DMS 273 treated with DMSO at 0.1 percent for 48 hours (cell line): ENCODE results near the gene PEX7.
"Not testable (repeated sequence)": the region's sequence is repeated elsewhere in the genome, so short reads cannot be mapped to it uniquely, and the experiment has no call there.

Experiments
- DNase-seq: peaks from one replicate; lab custom pipeline; 2025; lab: John Stamatoyannopoulos, UW

PEX7 gene

DNA sequence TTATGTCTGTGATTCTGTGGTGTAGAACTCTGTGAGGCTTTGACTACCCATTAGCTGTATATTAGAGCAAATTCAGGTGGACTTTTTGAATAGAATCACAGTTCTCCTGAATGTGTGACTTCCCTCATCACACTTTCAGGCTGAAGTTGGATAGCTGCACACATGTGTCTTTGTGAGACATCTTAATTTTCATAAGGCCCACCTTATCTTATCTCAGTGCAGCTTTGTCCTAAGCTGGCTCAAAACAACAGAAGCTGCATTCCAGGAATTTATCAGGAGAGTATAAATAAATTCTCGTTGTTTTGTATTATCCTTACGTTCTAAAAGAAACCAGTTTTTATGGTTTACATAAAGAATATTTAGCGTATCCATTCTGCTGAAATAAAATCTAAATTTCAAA, 73.5 kb downstream of the PEX7 start:
- DNase-seq = no peak

DNA sequence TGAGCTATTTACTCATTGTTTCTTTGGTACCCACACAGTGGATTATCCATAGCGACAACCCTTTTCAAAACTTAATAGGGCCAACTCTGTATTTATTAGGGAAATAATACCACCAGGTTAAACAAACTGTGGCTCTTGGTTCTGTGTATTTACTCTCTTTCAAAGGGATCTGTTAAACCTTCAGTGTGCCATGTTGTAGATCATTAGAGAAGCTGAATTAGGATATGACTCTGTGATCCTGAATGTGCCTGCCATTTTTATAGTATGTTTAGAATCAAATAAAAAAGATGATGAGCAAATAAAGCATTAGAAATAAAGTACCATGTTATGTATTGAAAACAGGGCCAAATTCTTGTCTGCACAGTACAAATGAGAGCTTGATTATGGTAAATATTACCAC, 74.7 kb downstream of the PEX7 start:
- DNase-seq = no peak

DNA sequence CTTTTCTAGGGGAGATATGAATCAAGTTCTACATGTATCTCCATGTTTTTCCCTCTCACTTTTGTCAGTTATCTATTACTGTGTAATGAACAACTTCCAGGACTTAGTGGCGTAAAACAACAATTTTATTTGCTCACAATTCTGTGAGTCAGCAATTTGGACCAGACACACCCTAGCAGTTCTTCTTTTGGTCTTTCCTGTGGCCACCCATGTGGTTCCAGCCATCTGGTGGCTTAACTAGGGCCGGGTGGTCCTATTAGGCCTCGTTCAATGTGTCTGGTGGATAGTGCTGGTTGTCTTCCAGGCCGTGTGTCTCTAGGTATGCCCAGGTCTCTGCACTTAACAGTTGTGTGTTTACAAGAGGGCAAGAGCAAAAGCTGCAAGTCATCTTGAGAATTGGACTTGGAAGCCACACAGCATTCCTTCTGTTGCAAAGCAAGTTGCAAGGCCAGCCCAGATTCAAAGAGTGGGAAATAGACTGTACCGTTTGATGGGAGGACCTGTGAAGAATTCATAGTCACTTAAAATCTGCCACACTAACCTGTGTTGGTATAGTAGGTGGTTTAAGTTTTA, 78.9 kb downstream of the PEX7 start:
- no peak for DNase-seq

DNA sequence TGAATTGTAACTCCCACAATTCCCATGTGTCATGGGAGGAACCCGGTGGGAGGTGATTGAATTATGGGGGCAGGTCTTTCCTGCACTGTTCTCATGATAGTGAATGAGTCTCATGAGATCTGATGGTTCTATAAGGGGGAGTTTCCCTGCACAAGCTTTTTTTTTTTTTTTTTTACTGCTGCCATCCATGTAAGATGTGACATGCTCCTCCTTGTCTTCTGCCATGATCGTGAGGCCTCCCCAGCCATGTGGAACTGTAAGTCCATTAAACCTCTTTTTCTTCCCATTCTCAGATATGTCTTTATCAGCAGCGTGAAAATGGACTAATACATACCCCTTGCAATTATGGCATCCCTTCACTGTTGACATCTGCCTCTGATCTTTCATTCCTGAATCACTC, 82.1 kb downstream of the PEX7 start:
- DNase-seq = not testable (repeated sequence)

DNA sequence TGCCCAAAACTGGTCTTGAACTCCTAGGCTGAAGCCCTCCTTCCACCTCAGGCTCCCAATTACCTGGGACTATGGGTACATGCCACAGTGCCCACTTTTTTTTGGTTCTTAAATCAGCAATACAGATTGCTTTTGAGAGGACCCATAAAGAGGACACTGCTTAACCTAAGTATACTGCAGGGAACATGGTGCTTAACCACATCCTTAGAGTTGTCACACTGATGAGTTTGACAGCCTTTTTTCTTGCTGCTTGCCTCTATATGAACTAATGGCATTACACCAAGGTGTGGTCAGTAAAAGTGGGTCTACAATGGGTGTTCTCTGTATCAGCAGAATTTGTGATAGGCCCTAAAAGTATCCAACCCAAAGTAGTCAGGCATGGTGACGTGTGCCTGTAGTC, 92.6 kb downstream of the PEX7 start:
- DNase-seq = no peak

DNA sequence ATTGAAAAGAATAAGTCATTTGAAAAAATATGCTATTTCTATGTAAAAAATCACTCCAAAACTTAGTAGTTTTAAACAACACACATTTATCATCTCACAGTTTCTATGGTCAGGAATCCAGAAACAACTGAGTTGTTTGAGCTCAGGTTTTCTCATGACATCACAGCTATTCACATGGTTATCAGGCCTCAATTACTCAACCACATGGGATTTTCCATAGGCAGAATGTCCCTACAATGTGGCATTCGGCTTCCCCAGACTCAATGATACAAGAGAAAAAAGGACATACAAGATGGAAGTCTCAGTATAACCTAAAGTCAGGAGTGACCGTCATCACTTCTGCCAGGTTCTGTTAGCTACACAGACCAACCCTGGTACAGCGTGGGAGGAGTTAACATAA, 96.3 kb downstream of the PEX7 start:
- DNase-seq = no peak

DNA sequence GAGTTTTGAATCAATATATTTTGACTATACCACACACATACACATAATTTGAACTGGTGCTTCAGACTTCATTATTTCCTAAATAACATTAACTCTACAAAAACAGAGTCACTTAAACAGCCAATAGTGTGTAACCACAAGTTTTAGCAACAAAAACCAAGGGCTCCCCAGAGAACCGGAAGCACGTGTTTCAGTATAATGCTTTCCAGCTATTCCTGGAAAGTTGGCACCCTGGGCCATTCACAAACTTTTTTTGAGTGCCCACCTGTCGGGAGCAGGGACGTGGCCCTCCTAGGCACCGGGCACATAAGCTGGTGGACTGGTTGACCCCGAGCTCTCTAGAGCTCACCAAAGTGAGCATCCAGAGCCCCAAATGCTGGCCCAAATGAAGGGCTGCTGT, 97.8 kb downstream of the PEX7 start:
- DNase-seq = no peak

DNA sequence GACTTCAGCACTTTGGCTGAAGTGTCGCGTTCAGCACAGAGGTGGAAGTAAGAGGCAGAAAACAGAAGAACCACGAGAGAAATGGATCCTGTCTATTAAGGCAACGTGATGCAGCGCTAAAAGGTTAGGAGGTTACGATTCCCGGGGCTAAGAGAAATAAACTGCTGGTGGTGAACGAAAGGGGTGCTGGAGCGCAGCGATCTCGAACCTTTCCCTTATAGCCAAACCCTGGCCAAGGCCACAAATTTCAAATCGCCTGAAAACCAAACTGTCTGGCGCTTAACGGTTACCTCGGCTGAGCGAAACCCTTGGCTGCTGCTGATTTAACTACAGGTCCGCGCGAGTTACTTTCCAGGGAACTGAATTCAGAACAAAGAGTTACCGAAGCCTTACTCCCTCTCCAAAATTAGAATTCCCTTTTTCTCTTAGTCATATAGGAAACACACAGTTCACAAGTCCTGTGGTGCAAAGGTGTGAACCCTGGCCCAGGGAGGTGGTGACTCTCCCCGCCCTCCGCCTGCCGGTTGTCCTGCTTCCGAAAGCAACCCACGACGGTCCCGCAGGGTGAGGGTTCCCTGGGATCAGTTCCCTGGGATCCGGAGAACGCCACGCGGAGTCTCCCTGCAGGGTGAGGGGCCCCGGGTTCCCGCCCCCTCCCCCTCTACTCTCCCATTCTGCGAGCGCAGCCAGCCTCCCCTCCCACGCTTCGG, 98.4 kb downstream of the PEX7 start:
- DNase-seq = no peak

DNA sequence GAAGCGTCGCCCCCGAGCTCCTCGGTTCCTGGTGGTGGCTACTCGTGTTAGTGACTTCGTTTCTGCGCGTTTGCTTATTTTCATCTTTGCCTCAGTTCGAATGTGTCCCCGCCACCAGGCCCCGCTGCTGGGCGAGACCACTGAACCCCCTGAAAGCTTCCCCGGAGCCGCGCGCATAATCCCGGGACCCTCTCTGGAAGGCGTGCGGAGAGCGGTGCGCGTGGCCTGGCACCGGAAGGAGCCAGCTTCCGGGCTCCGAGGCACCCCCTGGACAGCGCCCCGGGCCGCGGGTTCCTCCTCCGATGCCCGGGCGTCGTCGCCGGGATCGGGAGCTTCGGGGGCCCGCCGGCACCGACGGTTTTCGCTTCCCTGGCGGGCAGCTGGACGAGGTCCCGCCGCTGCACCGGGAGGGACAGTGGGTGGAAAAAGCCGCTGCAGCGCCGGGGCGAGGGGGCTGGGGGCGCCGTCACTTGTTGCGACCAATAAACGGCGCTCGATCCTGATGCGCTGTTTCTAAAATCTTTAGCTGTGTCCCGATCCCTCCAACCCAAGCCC, 99.1 kb downstream of the PEX7 start:
- no peak for DNase-seq

DNA sequence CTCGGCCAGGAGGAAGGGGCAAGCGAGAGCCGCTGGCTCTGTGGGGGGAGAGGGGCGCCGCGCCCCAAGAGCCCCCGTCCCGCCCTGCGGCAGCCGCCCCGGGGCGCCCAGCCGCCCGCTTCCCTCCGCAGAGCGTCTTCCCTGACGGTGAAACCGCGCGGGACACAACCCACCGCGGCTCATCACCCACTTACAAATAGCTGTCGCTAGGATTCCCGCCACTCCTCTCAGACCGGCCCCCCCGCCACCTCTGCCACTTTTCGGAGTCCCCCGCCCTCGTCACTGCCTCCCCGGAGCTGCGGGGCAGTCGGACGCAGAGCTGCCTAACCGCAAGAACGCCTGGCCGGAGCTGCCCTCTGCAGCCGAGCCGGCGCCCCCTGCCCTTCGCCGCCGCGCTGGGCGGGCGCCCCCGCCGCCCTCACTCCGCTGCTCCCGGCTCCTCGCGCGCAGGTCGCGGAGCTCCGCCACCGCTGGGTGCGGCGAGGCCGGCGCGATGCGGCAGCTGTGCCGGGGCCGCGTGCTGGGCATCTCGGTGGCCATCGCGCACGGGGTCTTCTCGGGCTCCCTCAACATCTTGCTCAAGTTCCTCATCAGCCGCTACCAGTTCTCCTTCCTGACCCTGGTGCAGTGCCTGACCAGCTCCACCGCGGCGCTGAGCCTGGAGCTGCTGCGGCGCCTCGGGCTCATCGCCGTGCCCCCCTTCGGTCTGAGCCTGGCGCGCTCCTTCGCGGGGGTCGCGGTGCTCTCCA, 99.7 kb downstream of the PEX7 start, which contains the start of gene SLC35D3:
TSS of gene SLC35D3 (plus strand) at position 366 of the 749 bp plus-strand sequence. CDS start at position 494, 128 bp downstream.
- DNase-seq = no peak

DNA sequence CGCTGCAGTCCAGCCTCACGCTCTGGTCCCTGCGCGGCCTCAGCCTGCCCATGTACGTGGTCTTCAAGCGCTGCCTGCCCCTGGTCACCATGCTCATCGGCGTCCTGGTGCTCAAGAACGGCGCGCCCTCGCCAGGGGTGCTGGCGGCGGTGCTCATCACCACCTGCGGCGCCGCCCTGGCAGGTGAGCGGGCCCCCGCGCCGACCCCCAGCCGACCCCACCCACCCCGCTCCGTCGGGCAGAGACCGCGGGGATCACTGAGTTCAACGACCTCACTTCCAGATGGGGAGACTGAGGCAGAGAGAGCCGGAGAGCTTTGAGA, 100.3 kb downstream of the PEX7 start:
- no peak for DNase-seq

DNA sequence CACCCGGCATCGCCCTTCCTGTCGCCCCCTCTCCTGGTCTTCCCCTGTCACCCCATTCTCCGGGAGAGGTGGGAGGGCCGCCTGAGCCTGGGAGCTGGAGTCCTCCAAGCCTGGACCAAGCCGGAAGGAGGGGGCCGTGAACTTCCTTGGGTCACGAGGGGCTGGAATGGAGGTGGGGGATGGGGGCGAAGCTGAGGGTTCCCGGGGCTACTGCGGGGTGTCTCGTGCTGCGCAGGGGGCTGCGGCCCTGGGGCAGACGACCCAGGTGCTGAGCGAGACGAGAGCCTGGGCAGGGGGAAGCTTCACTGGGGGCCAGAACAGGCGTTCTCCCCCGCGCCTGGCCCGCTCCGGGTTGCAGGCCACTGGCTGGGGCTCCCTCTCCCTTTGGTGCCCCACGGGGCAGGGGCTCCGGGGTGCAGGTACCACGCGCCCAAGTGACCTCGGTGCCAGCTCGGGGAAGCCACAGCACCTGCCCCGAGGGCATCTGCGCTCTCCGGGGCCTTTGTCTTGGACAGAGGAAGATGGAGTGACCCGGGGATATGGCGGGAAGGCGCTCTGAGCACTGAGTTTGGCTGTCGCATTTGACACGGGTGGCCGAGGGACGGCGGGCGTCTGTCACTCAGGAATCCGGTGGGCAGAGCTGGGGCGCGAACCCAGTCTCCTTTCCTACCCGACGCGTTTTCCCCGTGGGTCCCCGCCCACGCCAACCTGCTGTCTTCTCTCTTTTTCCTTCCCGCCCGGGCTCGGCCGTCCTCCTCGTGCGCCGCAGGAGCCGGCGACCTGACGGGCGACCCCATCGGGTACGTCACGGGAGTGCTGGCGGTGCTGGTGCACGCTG, 100.9 kb downstream of the PEX7 start:
- DNase-seq = no peak

DNA sequence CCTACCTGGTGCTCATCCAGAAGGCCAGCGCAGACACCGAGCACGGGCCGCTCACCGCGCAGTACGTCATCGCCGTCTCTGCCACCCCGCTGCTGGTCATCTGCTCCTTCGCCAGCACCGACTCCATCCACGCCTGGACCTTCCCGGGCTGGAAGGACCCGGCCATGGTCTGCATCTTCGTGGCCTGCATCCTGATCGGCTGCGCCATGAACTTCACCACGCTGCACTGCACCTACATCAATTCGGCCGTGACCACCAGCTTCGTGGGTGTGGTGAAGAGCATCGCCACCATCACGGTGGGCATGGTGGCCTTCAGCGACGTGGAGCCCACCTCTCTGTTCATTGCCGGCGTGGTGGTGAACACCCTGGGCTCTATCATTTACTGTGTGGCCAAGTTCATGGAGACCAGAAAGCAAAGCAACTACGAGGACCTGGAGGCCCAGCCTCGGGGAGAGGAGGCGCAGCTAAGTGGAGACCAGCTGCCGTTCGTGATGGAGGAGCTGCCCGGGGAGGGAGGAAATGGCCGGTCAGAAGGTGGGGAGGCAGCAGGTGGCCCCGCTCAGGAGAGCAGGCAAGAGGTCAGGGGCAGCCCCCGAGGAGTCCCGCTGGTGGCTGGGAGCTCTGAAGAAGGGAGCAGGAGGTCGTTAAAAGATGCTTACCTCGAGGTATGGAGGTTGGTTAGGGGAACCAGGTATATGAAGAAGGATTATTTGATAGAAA, 101.7 kb downstream of the PEX7 start:
- no peak for DNase-seq

DNA sequence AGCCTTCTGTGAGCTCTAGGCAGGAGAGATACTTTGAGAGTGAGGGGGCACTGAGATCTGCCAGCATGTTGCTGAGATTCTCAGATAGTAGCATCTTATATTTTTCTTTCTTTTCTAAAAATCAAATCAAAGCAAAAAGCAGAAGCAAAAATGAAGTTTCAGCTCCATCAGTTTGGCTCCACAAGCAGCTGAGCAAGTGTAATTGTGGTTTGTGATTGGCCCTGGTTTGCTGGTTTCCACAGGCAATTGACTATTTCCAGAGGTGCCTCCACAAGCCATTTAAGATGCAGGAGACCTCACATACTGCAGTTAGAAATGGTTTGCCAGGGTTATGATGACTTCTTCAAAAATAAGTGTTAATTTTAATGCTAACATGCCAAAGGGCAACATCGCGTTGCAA, 104.0 kb downstream of the PEX7 start:
- no peak for DNase-seq

DNA sequence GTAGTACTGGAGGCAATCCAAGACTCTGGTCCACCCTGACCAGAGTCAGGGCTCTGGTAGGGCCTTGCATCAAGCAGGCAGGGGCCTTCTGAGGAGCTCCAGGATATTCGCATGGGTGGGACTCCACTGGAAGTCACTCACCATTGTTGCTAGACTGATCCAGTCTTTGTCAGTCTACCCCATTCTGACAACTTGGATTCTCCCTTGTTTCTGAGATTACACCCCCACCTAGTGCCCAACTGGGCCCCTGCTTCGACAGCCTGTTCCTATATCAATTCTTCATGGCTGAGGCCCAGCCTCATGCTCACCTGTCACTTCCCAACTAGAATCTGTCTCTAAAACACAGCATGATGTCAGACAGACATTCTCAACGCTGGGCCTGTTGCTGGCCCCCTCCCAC, 104.9 kb downstream of the PEX7 start:
- no peak for DNase-seq

DNA sequence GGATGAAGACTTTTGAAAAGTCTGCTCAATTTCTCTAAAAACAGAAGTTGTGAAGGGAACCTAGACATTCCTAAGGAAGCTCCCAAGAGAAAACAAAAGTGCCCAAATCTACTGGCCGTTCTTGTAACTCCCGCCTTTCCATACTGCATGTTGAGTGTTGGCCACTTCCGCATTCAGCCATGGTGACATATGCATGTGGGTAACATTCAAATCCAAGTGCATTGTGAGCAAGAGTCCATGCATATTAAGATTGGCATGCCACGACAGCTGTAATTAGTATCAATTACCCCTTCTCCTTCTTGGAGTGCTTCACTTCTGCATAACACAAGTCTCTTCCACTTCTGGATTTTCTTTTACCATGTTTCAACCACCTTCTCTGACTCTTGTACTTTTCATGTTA, 108.1 kb downstream of the PEX7 start:
- DNase-seq = no peak

DNA sequence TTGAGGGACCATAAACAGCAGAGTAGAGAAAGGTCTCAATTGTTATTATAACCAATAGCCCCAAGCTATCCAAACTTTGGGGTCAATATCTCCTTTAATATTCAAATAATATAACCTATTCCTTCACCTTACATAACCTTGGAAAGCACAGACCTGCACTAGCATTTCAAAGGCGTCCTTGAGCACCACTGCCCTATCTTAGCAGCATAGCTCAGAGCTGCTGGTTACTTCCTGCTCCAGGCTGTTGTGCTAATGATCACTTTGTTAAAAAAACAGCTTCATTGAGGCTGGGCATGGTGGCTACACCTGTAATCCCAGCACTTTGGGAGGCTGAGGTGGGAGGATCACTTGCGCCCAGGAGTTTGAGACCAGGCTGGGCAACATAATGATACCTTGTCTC, 110.2 kb downstream of the PEX7 start:
- DNase-seq = no peak

DNA sequence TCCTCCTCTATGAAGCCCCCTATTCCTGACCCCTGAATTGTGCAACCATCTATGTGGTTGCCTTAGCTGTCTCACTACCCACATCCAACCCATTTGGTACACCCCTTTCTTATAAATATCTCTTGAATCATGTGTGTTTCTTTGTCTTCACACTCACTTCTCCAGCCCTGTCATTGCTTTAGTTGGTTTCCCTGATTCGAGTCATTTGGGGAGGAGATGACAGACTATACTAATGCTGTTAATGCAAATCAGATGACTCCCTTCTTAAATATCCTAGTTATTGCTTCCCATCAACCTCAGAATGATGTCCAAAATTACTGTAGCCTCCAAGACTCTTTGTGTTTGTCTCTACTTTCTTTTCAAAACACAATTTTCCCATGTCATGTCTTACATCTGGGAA, 122.7 kb downstream of the PEX7 start:
- DNase-seq = no peak

DNA sequence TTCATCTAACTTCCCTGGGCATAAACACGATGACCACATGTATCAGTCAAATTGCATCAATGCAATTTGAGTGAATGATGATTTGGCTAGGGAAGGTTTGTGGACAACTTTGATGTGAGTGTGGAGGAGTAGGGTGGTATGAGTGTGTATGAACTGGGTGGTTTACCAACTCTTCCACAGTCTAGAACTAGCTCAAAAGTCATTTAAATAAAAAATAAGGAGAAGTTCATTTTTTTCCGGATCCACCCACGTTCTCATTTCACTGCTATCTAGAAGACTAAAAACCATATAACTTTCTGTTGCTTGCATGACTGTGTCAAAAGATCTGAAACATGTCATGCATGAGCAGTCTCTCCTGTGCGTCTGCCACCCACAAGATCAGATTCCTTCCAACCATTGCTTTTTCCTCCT, 123.3 kb downstream of the PEX7 start:
- no peak for DNase-seq

DNA sequence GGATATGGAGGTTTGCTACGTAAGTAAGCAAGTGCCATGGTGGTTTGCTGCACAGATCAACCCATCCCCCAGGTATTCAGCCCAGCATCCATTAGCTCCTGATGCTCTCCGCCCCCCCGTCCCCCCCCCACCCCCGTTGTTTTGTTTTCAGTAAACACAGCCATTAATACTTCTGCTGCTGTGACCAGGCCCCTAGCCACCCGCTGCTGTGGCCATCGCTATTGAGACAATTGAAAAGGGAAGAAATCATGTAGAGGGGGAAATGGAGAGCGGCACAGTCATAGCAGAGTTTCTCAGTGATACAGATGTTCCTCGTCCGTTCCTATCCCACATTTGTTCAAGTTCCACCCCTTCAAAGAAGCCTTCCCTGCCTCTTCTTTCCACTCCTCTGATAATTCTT, 124.6 kb downstream of the PEX7 start:
- no peak for DNase-seq

DNA sequence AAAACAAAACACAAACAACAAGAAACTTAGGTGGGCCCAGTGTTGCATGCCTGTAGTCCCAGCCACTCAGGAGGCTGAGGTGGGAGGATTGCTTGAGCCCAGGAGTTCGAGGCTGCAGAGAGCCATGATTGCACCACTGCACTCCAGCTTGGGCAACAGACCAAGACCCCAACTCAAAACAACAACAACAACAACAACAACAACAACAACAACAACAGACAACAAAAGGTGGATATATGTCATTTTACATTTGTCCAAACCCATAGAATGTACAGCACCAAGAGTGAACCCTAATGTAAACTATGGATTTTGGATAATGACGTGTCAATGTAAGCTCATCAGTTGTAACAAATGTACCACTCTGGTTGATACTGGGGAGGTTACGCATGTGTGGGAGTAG, 127.6 kb downstream of the PEX7 start:
- DNase-seq = not testable (repeated sequence)
